Parathyroid adenoma (tissue), 2 donors: Measurements from ENCODE around the gene EIF4B.

Source experiments
- H2AFZ ChIP-seq: fragments of 300-600 bp; sonication (generic); one replicate; pipeline ENCODE4 v1.7.0; 2017; ENCODE audit warnings: antibody characterized with exemption, mild to moderate bottlenecking
- H3K27ac ChIP-seq: fragments of 300-600 bp; sonication (generic); one replicate; pipeline ENCODE4 v1.7.0; 2017
- H3K27me3 ChIP-seq: fragments of 300-600 bp; sonication (generic); one replicate; pipeline ENCODE4 v1.7.0; 2017; ENCODE audit warnings: low read length; ENCODE audit not compliant: control insufficient read depth, insufficient read depth
- H3K36me3 ChIP-seq: fragments of 300-600 bp; sonication (generic); one replicate; pipeline ENCODE4 v1.7.0; 2017; ENCODE audit warnings: low read length; ENCODE audit not compliant: control insufficient read depth, insufficient read depth
- H3K4me1 ChIP-seq: fragments of 300-600 bp; sonication (generic); one replicate; pipeline ENCODE4 v1.7.0; 2017; ENCODE audit warnings: control low read depth
- H3K4me2 ChIP-seq: fragments of 300-600 bp; sonication (generic); one replicate; pipeline ENCODE4 v1.7.0; 2017; ENCODE audit warnings: low read length
- H3K4me3 ChIP-seq: fragments of 300-600 bp; sonication (generic); one replicate; pipeline ENCODE4 v1.7.0; 2017; ENCODE audit warnings: low read depth, low read length
- H3K79me2 ChIP-seq: fragments of 300-600 bp; sonication (generic); one replicate; pipeline ENCODE4 v1.7.0; 2017; ENCODE audit warnings: control low read depth
- H3K9ac ChIP-seq: fragments of 300-600 bp; sonication (generic); one replicate; pipeline ENCODE4 v1.7.0; 2017; ENCODE audit warnings: mild to moderate bottlenecking
- H3K9me3 ChIP-seq: fragments of 300-600 bp; sonication (generic); one replicate; pipeline ENCODE4 v1.7.0; 2017; ENCODE audit warnings: low read length; ENCODE audit not compliant: control insufficient read depth
- TF ChIP-seq, protein P1 (sequence below): fragments of 300-600 bp; sonication (generic); IDR thresholded peaks from one replicate; pipeline ENCODE4 v1.7.0; 2017; ENCODE audit warnings: antibody characterized with exemption, mild to moderate bottlenecking
- donor health status: primary hyperparathyroidism.

Gene EIF4B

DNA sequence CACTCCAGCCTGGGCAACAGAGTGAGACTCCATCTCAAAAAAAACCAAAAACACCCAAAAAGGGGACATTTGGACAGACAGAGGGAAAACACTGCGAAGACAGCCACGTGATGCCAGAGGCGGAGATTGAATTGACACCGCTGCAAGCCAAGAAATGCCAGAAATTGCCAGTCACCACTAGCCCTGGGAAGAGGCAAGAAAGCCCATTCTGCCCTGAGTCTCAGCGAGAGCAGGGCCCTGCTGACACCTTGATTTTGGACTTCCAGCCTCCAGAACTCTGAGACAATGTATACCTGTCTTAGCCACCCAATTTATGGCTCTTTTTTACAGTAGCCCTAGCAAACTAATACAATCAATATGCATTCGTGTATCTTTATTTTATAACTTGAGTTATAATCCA lies 83.8 kb downstream of the EIF4B start:
- no peak overlapping the region for H2AFZ ChIP-seq

DNA sequence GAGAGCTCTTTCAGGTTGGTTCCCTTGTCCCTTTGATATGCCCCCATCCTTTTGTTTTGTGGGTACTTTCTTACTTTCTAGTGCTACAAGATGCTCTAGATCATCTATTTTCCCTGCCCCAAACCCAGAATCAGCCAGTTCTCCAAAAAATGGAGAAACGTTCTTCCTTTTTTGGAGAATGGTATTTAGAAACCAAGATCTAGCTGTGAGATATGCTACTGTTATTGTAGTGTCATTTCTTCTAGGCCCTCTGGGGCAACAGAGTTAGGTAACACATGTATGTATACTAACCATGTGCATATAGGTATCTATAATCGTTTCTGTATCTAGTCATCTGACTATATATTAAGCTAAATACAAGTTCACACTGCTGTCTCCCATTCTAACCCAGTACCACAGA lies 84.3 kb downstream of the EIF4B start:
- Histone ChIP-seq H3K9me3 (no peaks in the 10 kb centered on the region), H3K79me2 (no peaks in the 10 kb centered on the region), H2AFZ (no peak overlapping the region), H3K36me3 (no peaks in the 10 kb centered on the region), H3K4me1 (no peaks in the 10 kb centered on the region), H3K27ac (no peak overlapping the region), H3K4me3 (no peak overlapping the region), H3K27me3 (no peaks in the 10 kb centered on the region), H3K9ac (no peak overlapping the region), H3K4me2 (no peak overlapping the region)
- TF ChIP-seq, protein P1, sequence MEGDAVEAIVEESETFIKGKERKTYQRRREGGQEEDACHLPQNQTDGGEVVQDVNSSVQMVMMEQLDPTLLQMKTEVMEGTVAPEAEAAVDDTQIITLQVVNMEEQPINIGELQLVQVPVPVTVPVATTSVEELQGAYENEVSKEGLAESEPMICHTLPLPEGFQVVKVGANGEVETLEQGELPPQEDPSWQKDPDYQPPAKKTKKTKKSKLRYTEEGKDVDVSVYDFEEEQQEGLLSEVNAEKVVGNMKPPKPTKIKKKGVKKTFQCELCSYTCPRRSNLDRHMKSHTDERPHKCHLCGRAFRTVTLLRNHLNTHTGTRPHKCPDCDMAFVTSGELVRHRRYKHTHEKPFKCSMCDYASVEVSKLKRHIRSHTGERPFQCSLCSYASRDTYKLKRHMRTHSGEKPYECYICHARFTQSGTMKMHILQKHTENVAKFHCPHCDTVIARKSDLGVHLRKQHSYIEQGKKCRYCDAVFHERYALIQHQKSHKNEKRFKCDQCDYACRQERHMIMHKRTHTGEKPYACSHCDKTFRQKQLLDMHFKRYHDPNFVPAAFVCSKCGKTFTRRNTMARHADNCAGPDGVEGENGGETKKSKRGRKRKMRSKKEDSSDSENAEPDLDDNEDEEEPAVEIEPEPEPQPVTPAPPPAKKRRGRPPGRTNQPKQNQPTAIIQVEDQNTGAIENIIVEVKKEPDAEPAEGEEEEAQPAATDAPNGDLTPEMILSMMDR, result no peak

More for the DNA sequence above, 83.8 kb downstream of the EIF4B start:
- Histone ChIP-seq H3K4me1 (no peaks in the 10 kb centered on the region), H3K79me2 (no peaks in the 10 kb centered on the region), H3K4me2 (no peak overlapping the region), H3K9me3 (no peaks in the 10 kb centered on the region), H3K4me3 (no peak overlapping the region), H3K36me3 (no peaks in the 10 kb centered on the region), H3K27ac (no peak overlapping the region), H3K9ac (no peak overlapping the region), H3K27me3 (no peaks in the 10 kb centered on the region)
- TF ChIP-seq, protein P1, result no peak

DNA sequence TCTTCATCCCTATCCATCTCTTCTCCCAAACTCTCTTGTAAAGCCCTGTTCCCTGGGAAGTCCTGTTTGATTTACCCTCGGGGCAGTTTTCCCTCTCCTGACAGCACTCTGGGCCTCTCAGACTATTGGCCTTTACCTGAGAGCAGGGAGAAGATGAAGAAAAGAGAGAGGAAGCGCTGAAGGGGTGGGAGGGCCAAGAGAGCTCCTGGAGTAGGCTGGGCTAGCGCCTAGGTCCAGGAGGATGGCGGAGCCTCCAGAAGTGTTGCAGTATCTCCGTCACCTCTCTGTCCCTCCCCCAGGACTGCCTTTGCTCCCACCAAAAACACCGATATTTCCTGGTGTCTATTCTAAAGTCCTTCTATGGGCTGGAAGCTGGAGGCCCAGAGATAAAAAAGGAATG lies 85.5 kb downstream of the EIF4B start:
- Histone ChIP-seq H3K4me2 (no peak overlapping the region), H3K79me2 (no peaks in the 10 kb centered on the region), H3K27ac (no peak overlapping the region), H2AFZ (no peak overlapping the region), H3K36me3 (no peaks in the 10 kb centered on the region), H3K9ac (no peak overlapping the region), H3K9me3 (no peaks in the 10 kb centered on the region), H3K27me3 (no peaks in the 10 kb centered on the region), H3K4me1 (no peaks in the 10 kb centered on the region), H3K4me3 (no peak overlapping the region)
- TF ChIP-seq, protein P1, result no peak
